ENCODE results near the gene HAP1.

GRCh38 chr17:41762841-41763240 is 28.4 kb upstream of the HAP1 start:
- TF ChIP-seq CTCF (IDR thresholded peaks at IDR 0.05) (no peak), POLR2AphosphoS5 (IDR thresholded peaks at IDR 0.05) (no peak), POLR2A (IDR thresholded peaks at IDR 0.05) (no peak)

Data from breast epithelium (tissue), 3 donors.